Fibroblast of peridontal ligament (primary cell): ENCODE measurements around the gene SMPD1.
"Not testable (repeated sequence)": the region's sequence is repeated elsewhere in the genome, so short reads cannot be mapped to it uniquely, and the experiment has no call there.

ENCODE experiments used
- DNase-seq: peaks from one replicate; pipeline ENCODE4 v3.0.0-alpha.2; 2010; ENCODE audit errors: extremely low read depth

Gene SMPD1

DNA sequence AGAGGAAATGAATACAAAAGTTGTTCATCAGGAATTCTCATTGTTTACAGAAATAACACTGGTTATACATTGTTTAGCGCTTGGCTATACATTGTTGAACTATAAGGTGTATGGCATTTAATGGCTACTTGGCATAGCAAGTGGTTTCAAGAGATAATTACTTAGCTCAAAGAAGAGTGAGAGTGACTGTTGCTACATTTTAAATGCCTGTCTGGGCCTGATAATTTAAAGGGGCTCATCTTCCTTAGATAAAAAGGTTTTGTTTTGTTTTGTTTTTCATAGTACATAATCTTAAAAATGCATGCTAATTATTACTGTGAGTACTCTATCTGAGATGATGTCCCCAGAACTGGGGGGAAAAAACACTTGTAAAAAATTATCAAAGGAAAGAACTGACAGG lies 1.5 kb upstream of the SMPD1 start:
- DNase-seq: no peak

DNA sequence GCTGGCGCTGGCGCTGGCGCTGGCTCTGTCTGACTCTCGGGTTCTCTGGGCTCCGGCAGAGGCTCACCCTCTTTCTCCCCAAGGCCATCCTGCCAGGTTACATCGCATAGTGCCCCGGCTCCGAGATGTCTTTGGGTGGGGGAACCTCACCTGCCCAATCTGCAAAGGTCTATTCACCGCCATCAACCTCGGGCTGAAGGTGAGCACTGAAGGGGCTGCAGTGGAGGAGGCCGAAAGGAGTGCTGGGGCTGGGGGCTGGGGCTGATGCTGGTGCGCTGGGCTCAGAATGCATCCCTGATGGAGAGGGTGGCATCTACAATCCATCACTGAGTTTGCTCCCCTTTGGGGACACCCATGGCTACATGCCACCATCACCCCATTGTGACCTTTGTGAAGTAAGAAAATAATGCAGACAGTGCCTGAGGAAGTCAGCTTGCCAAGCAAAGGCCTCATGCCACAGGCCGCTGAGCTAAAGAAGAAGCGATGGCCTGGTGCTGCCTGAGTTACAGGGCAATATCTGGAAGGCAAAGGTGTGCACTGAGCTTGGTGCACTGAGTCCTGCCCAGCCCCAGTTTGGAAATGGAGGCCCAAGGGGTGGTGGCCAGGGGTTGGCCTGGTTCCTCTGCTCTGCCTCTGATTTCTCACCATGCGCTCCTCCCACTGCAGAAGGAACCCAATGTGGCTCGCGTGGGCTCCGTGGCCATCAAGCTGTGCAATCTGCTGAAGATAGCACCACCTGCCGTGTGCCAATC lies 620 bp downstream of the SMPD1 start:
- no peak for DNase-seq

- DNase-seq: no peak
Measured at GRCh38 chr11:6391537-6392134, 1.4 kb downstream of the SMPD1 start.

- DNase-seq: not testable (repeated sequence)
Measured at GRCh38 chr11:6392251-6392650, 2.0 kb downstream of the SMPD1 start.

DNA sequence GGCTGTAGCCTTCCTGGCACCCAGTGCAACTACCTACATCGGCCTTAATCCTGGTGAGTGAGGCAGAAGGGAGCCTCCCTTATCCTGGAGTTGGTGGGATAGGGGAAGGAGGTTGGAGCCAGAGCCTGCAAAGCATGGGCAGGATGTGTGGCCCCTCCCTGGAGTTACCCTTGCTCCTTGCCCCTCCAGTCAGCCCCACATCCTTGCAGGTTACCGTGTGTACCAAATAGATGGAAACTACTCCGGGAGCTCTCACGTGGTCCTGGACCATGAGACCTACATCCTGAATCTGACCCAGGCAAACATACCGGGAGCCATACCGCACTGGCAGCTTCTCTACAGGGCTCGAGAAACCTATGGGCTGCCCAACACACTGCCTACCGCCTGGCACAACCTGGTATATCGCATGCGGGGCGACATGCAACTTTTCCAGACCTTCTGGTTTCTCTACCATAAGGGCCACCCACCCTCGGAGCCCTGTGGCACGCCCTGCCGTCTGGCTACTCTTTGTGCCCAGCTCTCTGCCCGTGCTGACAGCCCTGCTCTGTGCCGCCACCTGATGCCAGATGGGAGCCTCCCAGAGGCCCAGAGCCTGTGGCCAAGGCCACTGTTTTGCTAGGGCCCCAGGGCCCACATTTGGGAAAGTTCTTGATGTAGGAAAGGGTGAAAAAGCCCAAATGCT lies 3.9 kb downstream of the SMPD1 start:
- no peak for DNase-seq

DNA sequence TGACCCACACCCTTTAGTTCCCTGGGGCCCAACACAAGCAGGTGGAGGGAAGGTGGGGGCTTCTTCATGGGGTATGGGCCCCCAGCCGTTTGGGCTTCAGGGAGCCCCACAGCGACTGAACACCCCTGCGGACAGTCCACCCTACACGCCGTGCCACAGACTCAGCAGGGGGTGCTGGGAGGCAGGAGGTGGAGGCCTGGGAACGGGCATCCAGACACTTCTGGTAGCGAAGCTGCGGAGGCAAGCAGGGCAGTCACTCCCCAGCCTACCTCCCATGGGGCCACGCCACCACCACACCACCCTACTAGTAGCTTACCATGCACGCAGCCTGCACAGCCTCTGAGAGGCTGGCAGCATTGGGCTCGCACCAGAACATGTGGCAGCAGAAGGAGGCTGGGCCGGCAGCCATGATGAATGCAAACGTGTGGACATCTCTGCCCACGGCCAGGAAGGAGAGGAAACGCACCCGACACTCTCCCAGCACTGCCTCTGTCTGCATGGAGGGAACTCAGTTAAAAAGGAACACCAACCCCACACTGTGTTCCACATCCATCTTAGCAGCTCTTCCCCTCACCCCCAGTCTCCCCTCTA lies 5.3 kb downstream of the SMPD1 start:
- no peak for DNase-seq

GRCh38 chr11:6397156-6397555 lies 6.9 kb downstream of the SMPD1 start:
- DNase-seq: no peak

- DNase-seq: no peak
Measured at GRCh38 chr11:6397636-6398035, 7.4 kb downstream of the SMPD1 start.

DNA sequence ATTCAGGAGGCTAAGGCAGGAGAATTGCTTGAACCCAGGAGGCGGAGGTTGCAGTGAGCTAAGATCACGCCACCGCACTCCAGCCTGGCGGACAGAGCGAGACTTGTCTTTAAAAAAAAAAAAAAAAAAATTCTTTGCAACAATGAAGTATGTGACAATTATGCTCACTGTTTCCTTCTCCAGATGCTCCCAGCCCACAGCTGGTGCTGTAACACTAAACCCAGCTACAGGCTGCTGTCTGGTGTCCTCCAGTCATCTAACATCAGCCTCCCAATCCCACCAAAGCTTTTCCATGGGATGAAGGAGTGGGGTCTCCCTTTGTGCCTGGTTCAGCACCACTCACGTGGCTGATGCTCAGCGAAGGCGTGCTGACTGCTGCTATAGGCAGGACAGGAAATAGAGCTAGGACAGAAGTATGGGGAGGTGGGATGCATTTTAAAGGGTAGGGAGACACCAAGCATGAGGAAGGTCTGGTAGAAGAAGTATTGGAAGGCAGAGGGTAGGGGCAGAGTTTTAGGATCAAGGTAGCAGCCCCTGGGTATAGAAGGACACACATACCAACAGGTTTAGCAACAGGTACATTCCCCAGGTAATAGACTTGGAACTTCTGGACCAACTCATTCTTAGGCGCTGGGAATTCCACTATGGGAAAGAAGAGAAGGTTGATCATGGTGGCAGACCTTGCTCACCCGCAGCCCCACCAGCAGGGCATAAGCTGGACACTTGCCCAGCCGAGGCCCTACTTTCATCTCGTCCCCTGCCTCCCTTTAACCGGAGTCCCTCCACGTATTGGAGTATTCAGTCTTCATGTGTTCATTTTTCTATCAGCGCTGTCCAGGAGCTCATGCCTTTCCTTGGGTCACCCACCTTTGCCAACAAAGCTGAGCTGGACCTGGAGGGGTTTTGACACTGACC lies 10.4 kb downstream of the SMPD1 start:
- no peak for DNase-seq

- no peak for DNase-seq
Measured at GRCh38 chr11:6401464-6401863, 11.2 kb downstream of the SMPD1 start.

DNA sequence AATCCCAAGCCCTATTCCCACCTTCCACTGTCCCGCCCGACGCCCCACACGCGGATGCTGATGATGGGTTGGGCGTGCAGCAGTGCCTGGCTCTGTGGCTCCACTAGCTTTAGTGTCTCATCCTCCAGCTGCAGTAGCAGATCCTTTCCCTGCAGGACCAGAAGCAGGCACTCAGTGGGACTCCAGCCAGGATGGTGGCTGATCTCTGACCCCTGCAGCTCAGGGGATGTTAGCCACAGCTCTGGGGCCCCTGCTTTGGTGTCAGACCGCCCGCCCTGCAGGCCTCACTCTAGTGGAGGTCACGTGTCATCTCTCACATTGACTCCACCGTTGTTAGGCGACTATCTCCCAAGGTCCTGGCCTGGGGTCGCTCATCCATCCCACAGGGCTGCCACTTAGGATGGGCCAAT lies 11.8 kb downstream of the SMPD1 start:
- no peak for DNase-seq

- no peak for DNase-seq
Measured at GRCh38 chr11:6402561-6402981, 12.3 kb downstream of the SMPD1 start.

GRCh38 chr11:6403539-6403938 lies 13.3 kb downstream of the SMPD1 start:
- DNase-seq: no peak

DNA sequence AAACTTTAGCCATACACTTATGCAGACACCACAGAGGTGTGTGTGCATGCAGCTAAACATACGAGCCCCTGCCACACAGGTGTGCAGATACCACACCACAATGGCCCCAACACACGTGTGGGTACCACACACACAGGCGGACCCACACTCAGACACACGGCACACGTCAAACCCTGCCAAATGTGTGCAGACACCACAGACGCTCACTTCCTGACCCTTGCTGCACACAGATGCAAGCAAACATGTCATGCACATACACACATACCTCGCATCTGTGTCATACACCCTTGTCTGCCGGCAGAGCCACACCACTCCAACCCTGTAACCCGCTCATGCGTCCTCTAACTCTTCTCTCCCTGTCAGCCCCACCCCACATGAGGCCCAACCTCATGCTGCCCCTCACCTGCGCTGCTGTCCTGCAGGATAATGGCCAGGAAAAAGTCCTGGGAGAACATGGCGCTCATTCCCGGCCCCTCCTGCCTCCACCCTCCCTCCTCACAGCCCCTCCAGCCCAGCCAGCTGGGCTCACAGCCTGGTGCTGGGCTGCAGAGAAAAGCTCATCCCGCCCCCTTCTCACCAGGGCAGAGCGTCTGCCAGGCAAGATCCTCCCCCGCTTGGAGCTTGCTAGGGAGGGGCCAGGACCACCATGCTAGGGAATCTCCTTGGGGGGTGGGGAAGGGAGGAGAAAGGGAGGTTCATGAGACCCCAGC lies 14.2 kb downstream of the SMPD1 start:
- no peak for DNase-seq

- DNase-seq: no peak
Measured at GRCh38 chr11:6405052-6405667, 14.9 kb downstream of the SMPD1 start.

DNA sequence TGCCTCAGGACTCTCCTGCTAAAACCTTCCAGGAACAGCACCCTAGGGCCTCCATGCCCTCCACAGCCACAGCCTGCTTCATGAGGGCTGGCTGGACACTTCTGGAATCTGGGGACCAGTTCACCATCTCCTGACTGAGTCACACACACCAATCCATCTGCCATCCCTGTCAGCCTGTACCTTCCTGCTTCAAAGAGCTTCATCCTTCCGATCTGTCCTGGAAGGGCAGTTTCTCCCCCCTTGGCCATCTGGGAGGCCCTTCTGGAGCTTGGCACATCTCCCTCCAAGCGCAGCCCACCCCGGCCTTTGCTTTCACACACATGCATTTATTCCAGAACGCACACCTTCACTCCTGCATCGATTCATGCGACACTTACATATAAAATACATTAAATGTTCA lies 15.6 kb downstream of the SMPD1 start:
- DNase-seq: no peak

GRCh38 chr11:6406370-6406769 lies 16.1 kb downstream of the SMPD1 start:
- DNase-seq: no peak

- no peak for DNase-seq
Measured at GRCh38 chr11:6410695-6411430, 20.6 kb downstream of the SMPD1 start.

GRCh38 chr11:6411594-6412031 lies 21.3 kb downstream of the SMPD1 start:
- no peak for DNase-seq

GRCh38 chr11:6413791-6414201 lies 23.5 kb downstream of the SMPD1 start:
- peak; percentile 57 for DNase-seq
